Prostate gland (tissue), 2 donors: ENCODE measurements around the gene EXOC3L1. TPM values are rescaled to one million over a fixed set of nuclear protein-coding genes. Genes with fewer than 3 reads are reported as not detected.

Experiments used
- DNase-seq: peaks from one replicate; pipeline ENCODE4 v3.0.0-alpha.2; 2019; ENCODE audit warnings: low spot score
- H3K27ac ChIP-seq, 2 donors: fragments of 200-600 bp; sonication (generic); 2 replicates each; pipeline ENCODE4 v1.5.1; 2017 to 2019
- H3K27me3 ChIP-seq: fragments of 200-600 bp; sonication (generic); replicated peaks from 2 replicates; pipeline ENCODE4 v1.5.1; 2019; ENCODE audit not compliant: insufficient read depth
- H3K36me3 ChIP-seq, 2 donors: fragments of 200-600 bp; sonication (generic); 1 replicate in 1 of 2; 2 replicates in 1 of 2; pipeline versions ENCODE4 v1.5.1 to v1.8.1; 2017 to 2019
- H3K4me1 ChIP-seq: fragments of 200-600 bp; sonication (generic); replicated peaks from 2 replicates; pipeline ENCODE4 v1.5.1; 2019
- H3K4me3 ChIP-seq, 2 donors: fragments of 200-600 bp; sonication (generic); 2 replicates each; pipeline ENCODE4 v1.5.1; 2017 to 2019
- H3K9me3 ChIP-seq: fragments of 200-600 bp; sonication (generic); 2 replicates; pipeline ENCODE4 v1.5.1; 2017
- CTCF ChIP-seq, 4 experiments: fragments of 200-600 bp in 2 of 4; fragments of 450-650 bp in 2 of 4; sonication (generic) in 2 of 4; IDR thresholded peaks; 1 replicate in 3 of 4; 2 replicates in 1 of 4; pipeline ENCODE4 v1.5.1; 2016 to 2019; ENCODE audit warnings: antibody characterized with exemption in 4 of 4, mild to moderate bottlenecking in 2 of 4, moderate library complexity in 2 of 4
- POLR2A ChIP-seq: fragments of 450-650 bp; IDR thresholded peaks from one replicate; pipeline ENCODE4 v1.6.1; 2016; ENCODE audit warnings: antibody characterized with exemption, mild to moderate bottlenecking
- POLR2AphosphoS5 ChIP-seq: sonication (generic); formaldehyde crosslinking; IDR thresholded peaks from one replicate; pipeline ENCODE4 v1.6.1; 2017; ENCODE audit warnings: antibody characterized with exemption
- WGBS: methylation state at CpG from one replicate; pipeline ENCODE4 v1.1.5; 2018; 5-methylcytosine and 5-hydroxymethylcytosine counted together
- intact Hi-C: fragments of 100-400 bp; cut with DNase I; formaldehyde crosslinking; loops from one replicate; pipeline ENCODE4 v1.14.2; 2022
- total RNA-seq, 2 donors: library from RNA; depleted of rRNA; stranded (reverse); fragments of >200 nt; gene quantifications; one replicate each; pipeline ENCODE4 v1.1.0, GENCODE V29; 2016

Gene EXOC3L1
- total RNA-seq, 2 donors from 2014 or later = 1.1 to 8.2 TPM

- H3K27me3 ChIP-seq = no peaks in the 10 kb centered on the region
- H3K36me3 ChIP-seq = peaks cover 3 to 23% of the 10 kb centered on the region in 2 donors
- no peaks in the 10 kb centered on the region for H3K4me1 ChIP-seq
- H3K27ac ChIP-seq = peak within 1 kb of the TSS; percentile 61 to 73
- DNase-seq = peak; percentile 95
- no peaks in the 10 kb centered on the region for H3K9me3 ChIP-seq
- intact Hi-C loops = no loop called here
- peak within 1 kb of the TSS; percentile 82 to 91 for H3K4me3 ChIP-seq
- TF ChIP-seq POLR2AphosphoS5 (peak; percentile 100), POLR2A (peak; percentile 70), CTCF (IDR thresholded peaks at IDR 0.05) (peak in 3 of 4 experiments; percentile 14 to 58 (median 52))
- under 1% methylated on average over 46 of the region's 46 CpGs for WGBS
Measured at GRCh38 chr16:67226804-67227566, 37.0 kb upstream of the EXOC3L1 start, which contains the start of gene TMEM208. Gene TMEM208, plus strand, starts transcription at chr16:67227130. Its CDS starts 89 bp downstream, at chr16:67227219.

GRCh38 chr16:67226295-67226803 lies 36.4 kb upstream of the EXOC3L1 start:
- no peak for TF ChIP-seq CTCF (IDR thresholded peaks at IDR 0.05)
- TF ChIP-seq POLR2A = no peak
- no peak for TF ChIP-seq POLR2AphosphoS5
- Histone ChIP-seq H3K36me3 (peaks cover 3 to 23% of the 10 kb centered on the region in 2 donors), H3K27me3 (no peaks in the 10 kb centered on the region), H3K9me3 (no peaks in the 10 kb centered on the region), H3K4me3 (peak overlapping the region; percentile 82 to 91), H3K4me1 (no peaks in the 10 kb centered on the region), H3K27ac (peak overlapping the region; percentile 56 to 73)
- no peak for DNase-seq
- WGBS = 5% methylated on average over 12 of the region's 12 CpGs
- intact Hi-C loops = no loop called here

- H3K4me1 ChIP-seq = no peaks in the 10 kb centered on the region
- no peak overlapping the region for H3K27ac ChIP-seq
- no peak for DNase-seq
- intact Hi-C loops = no loop called here
- H3K27me3 ChIP-seq = no peaks in the 10 kb centered on the region
- no peak overlapping the region for H3K4me3 ChIP-seq
- peaks cover 0 to 5% of the 10 kb centered on the region in 2 donors for H3K36me3 ChIP-seq
- TF ChIP-seq POLR2A (no peak), CTCF (IDR thresholded peaks at IDR 0.05) (no peak), POLR2AphosphoS5 (no peak)
- H3K9me3 ChIP-seq = no peaks in the 10 kb centered on the region
- 32% methylated on average over 3 of the region's 3 CpGs for WGBS
Measured at GRCh38 chr16:67223992-67224391, 34.1 kb upstream of the EXOC3L1 start.

- Histone ChIP-seq H3K4me1 (no peaks in the 10 kb centered on the region), H3K4me3 (no peak overlapping the region), H3K27ac (no peak overlapping the region), H3K9me3 (no peaks in the 10 kb centered on the region), H3K36me3 (no peaks in the 10 kb centered on the region), H3K27me3 (no peaks in the 10 kb centered on the region)
- intact Hi-C loops = no loop called here
- TF ChIP-seq POLR2A (no peak), POLR2AphosphoS5 (no peak), CTCF (IDR thresholded peaks at IDR 0.05) (no peak)
- 77% methylated on average over 18 of the region's 18 CpGs for WGBS
- DNase-seq = no peak
Measured at GRCh38 chr16:67216612-67217490, 26.9 kb upstream of the EXOC3L1 start.
